Coronary artery (tissue), 2 donors: ENCODE data around the gene POLR1D.

Source experiments
- DNase-seq: peaks from one replicate; pipeline ENCODE4 v3.0.0-alpha.2; 2017; ENCODE audit warnings: low spot score
- H3K27ac ChIP-seq, 2 donors: fragments of 200-600 bp; sonication (generic); one replicate each; pipeline ENCODE4 v1.5.1; 2016 to 2019
- H3K4me3 ChIP-seq: fragments of 200-600 bp; sonication (generic); 2 replicates; pipeline ENCODE4 v1.5.1; 2016; ENCODE audit warnings: mild to moderate bottlenecking, moderate library complexity
- CTCF ChIP-seq: fragments of 200-600 bp; sonication (generic); IDR thresholded peaks from one replicate; pipeline ENCODE4 v1.5.1; 2019; ENCODE audit warnings: antibody characterized with exemption

Gene POLR1D

GRCh38 chr13:27631156-27631555 lies 9.5 kb downstream of the POLR1D start:
- DNase-seq: no peak
- TF ChIP-seq CTCF: no peak
- no peak overlapping the region for H3K4me3 ChIP-seq

GRCh38 chr13:27631665-27632064 lies 10.0 kb downstream of the POLR1D start:
- DNase-seq: no peak
- Histone ChIP-seq H3K4me3 (no peak overlapping the region), H3K27ac (no peak overlapping the region)
- TF ChIP-seq CTCF: no peak

More at GRCh38 chr13:27631156-27631555, 9.5 kb downstream of the POLR1D start:
- no peak overlapping the region for H3K27ac ChIP-seq

GRCh38 chr13:27632214-27632613 lies 10.5 kb downstream of the POLR1D start:
- Histone ChIP-seq H3K4me3 (no peak overlapping the region), H3K27ac (no peak overlapping the region)
- no peak for TF ChIP-seq CTCF
- no peak for DNase-seq

- H3K4me3 ChIP-seq: no peak overlapping the region
- H3K27ac ChIP-seq: no peak overlapping the region
- no peak for DNase-seq
- TF ChIP-seq CTCF: no peak
Measured at GRCh38 chr13:27632648-27633047, 11.0 kb downstream of the POLR1D start.

- Histone ChIP-seq H3K4me3 (no peak overlapping the region), H3K27ac (no peak overlapping the region)
- no peak for TF ChIP-seq CTCF
- DNase-seq: no peak
Measured at GRCh38 chr13:27634231-27634630, 12.5 kb downstream of the POLR1D start.

- DNase-seq: no peak
- Histone ChIP-seq H3K4me3 (no peak overlapping the region), H3K27ac (no peak overlapping the region)
- no peak for TF ChIP-seq CTCF
Measured at GRCh38 chr13:27634791-27635190, 13.1 kb downstream of the POLR1D start.

- no peak for DNase-seq
- H3K27ac ChIP-seq: no peak overlapping the region
- no peak overlapping the region for H3K4me3 ChIP-seq
- no peak for TF ChIP-seq CTCF
Measured at GRCh38 chr13:27635266-27635665, 13.6 kb downstream of the POLR1D start.
